Duodenal mucosa (tissue), 2 donors: ENCODE measurements around the gene DEFB131B.
"Not testable (repeated sequence)": the region's sequence is repeated elsewhere in the genome, so short reads cannot be mapped to it uniquely, and the experiment has no call there.

Experiments
- H3K27ac ChIP-seq: one replicate; pipeline ENCODE4 v1.7.0; 2013; ENCODE audit warnings: low read depth, low read length
- H3K27me3 ChIP-seq, 2 donors: one replicate each; pipeline ENCODE4 v1.7.0; 2013; ENCODE audit warnings: low read length in 2 of 2, control low read depth in 1 of 2; ENCODE audit not compliant: insufficient read depth in 2 of 2, control insufficient read depth in 1 of 2
- H3K36me3 ChIP-seq, 2 donors: one replicate each; pipeline ENCODE4 v1.7.0; 2013; ENCODE audit warnings: low read length in 2 of 2, control low read depth in 1 of 2; ENCODE audit not compliant: insufficient read depth in 2 of 2, control insufficient read depth in 1 of 2
- H3K4me1 ChIP-seq, 2 donors: one replicate each; pipeline ENCODE4 v1.7.0; 2013; ENCODE audit warnings: low read length in 2 of 2, control low read depth in 1 of 2; ENCODE audit not compliant: insufficient read depth in 2 of 2, control insufficient read depth in 1 of 2
- H3K4me3 ChIP-seq, 2 donors: one replicate each; pipeline ENCODE4 v1.7.0; 2013; ENCODE audit warnings: low read length in 2 of 2, low read depth in 1 of 2
- H3K9ac ChIP-seq, 2 donors: one replicate each; pipeline ENCODE4 v1.7.0; 2013; ENCODE audit warnings: low read length in 2 of 2, low read depth in 1 of 2
- H3K9me3 ChIP-seq, 2 donors: one replicate each; pipeline ENCODE4 v1.7.0; 2013; ENCODE audit warnings: low read length in 2 of 2, control low read depth in 1 of 2; ENCODE audit not compliant: control insufficient read depth in 1 of 2

DEFB131B gene

GRCh38 chr11:71911321-71911985 lies 33.2 kb downstream of the DEFB131B start:
- not testable (repeated sequence) for H3K4me3 ChIP-seq, H3K27me3 ChIP-seq, H3K9me3 ChIP-seq, H3K4me1 ChIP-seq, H3K27ac ChIP-seq, H3K9ac ChIP-seq
- peaks cover 6 to 32% of the 10 kb centered on the region in 2 donors for H3K36me3 ChIP-seq

- not testable (repeated sequence) for H3K4me1 ChIP-seq, H3K27me3 ChIP-seq, H3K27ac ChIP-seq, H3K4me3 ChIP-seq, H3K9me3 ChIP-seq, H3K9ac ChIP-seq
- H3K36me3 ChIP-seq: peaks cover 6 to 36% of the 10 kb centered on the region in 2 donors
Measured at GRCh38 chr11:71911986-71912340, 33.7 kb downstream of the DEFB131B start.

GRCh38 chr11:71913756-71914526 lies 35.7 kb downstream of the DEFB131B start:
- H3K27ac ChIP-seq: no peak overlapping the region

GRCh38 chr11:71914617-71915189 lies 36.5 kb downstream of the DEFB131B start:
- Histone ChIP-seq H3K9ac (no peak overlapping the region), H3K36me3 (peaks cover 6 to 45% of the 10 kb centered on the region in 2 donors), H3K4me1 (no peaks in the 10 kb centered on the region), H3K27ac (no peak overlapping the region), H3K4me3 (no peak overlapping the region), H3K9me3 (no peaks in the 10 kb centered on the region), H3K27me3 (no peaks in the 10 kb centered on the region)

More at GRCh38 chr11:71913756-71914526, 35.7 kb downstream of the DEFB131B start:
- Histone ChIP-seq H3K4me1 (no peaks in the 10 kb centered on the region), H3K9me3 (no peaks in the 10 kb centered on the region), H3K9ac (no peak overlapping the region), H3K4me3 (no peak overlapping the region), H3K36me3 (peaks cover 6 to 45% of the 10 kb centered on the region in 2 donors), H3K27me3 (no peaks in the 10 kb centered on the region)

- no peak overlapping the region for H3K27ac ChIP-seq
- no peaks in the 10 kb centered on the region for H3K27me3 ChIP-seq
- no peaks in the 10 kb centered on the region for H3K9me3 ChIP-seq
- no peak overlapping the region for H3K4me3 ChIP-seq
- no peak overlapping the region for H3K9ac ChIP-seq
- H3K4me1 ChIP-seq: no peaks in the 10 kb centered on the region
- peaks cover 6 to 42% of the 10 kb centered on the region in 2 donors for H3K36me3 ChIP-seq
Measured at GRCh38 chr11:71917646-71918140, 39.4 kb downstream of the DEFB131B start.

GRCh38 chr11:71927820-71928736 lies 49.8 kb downstream of the DEFB131B start, which contains the start of gene XNDC1N:
TSS of gene XNDC1N (minus strand) at chr11:71928594. CDS start at chr11:71923353, 5,241 bp downstream.
- no peaks in the 10 kb centered on the region for H3K27me3 ChIP-seq
- H3K4me1 ChIP-seq: peaks cover 26 to 35% of the 10 kb centered on the region in 2 donors
- peak within 1 kb of the TSS; percentile 95 to 97 for H3K4me3 ChIP-seq
- H3K9me3 ChIP-seq: no peaks in the 10 kb centered on the region
- H3K27ac ChIP-seq: peak within 1 kb of the TSS; percentile 72
- H3K36me3 ChIP-seq: peaks cover 0 to 2% of the 10 kb centered on the region in 2 donors
- peak within 1 kb of the TSS; percentile 73 to 84 for H3K9ac ChIP-seq

- Histone ChIP-seq H3K4me1 (peaks cover 33 to 42% of the 10 kb centered on the region in 2 donors), H3K27ac (peak within 1 kb of the TSS; percentile 72), H3K36me3 (peaks cover 0 to 2% of the 10 kb centered on the region in 2 donors)
Measured at GRCh38 chr11:71928737-71929443, 50.6 kb downstream of the DEFB131B start, which contains the start of gene RNF121. TSS of gene RNF121 (plus strand) at chr11:71929046. CDS start at chr11:71929062, 16 bp downstream.

GRCh38 chr11:71929491-71929890 lies 51.2 kb downstream of the DEFB131B start:
- H3K4me1 ChIP-seq: peaks cover 39 to 48% of the 10 kb centered on the region in 2 donors
- no peaks in the 10 kb centered on the region for H3K9me3 ChIP-seq
- H3K36me3 ChIP-seq: peaks cover 0 to 2% of the 10 kb centered on the region in 2 donors
- peak overlapping the region; percentile 95 to 97 for H3K4me3 ChIP-seq
- no peaks in the 10 kb centered on the region for H3K27me3 ChIP-seq
- H3K9ac ChIP-seq: peak overlapping the region; percentile 73 to 84
- H3K27ac ChIP-seq: no peak overlapping the region

More at GRCh38 chr11:71928737-71929443, 50.6 kb downstream of the DEFB131B start, which contains the start of gene RNF121:
- no peaks in the 10 kb centered on the region for H3K9me3 ChIP-seq
- H3K27me3 ChIP-seq: no peaks in the 10 kb centered on the region
- peak within 1 kb of the TSS; percentile 95 to 97 for H3K4me3 ChIP-seq
- peak within 1 kb of the TSS; percentile 73 to 84 for H3K9ac ChIP-seq
